ENCODE measurements around the gene GRIN2C. TPM values are rescaled to one million over a fixed set of nuclear protein-coding genes. Genes with fewer than 3 reads are reported as not detected.
"Not testable (repeated sequence)": the region's sequence is repeated elsewhere in the genome, so short reads cannot be mapped to it uniquely, and the experiment has no call there.

GRIN2C gene
- polyA plus RNA-seq, 4 donors, result 0.17 to 0.35 (median 0.21) TPM

- no peak for DNase-seq (ENCODE audit: low read depth in 4 of 4, low spot score in 2 of 4)
These were observed 21.4 kb upstream of the GRIN2C start for GRCh38 chr17:74881073-74881472.

- no peak for DNase-seq (ENCODE audit: low read depth in 4 of 4, low spot score in 2 of 4)
These were observed 19.6 kb upstream of the GRIN2C start for GRCh38 chr17:74879308-74879707.

- DNase-seq (ENCODE audit: low read depth in 4 of 4, low spot score in 2 of 4), result no peak
These were observed 19.0 kb upstream of the GRIN2C start for GRCh38 chr17:74878658-74879057.

GRCh38 chr17:74877592-74878548 lies 18.2 kb upstream of the GRIN2C start:
- no peak for DNase-seq (ENCODE audit: low read depth in 4 of 4, low spot score in 2 of 4)

GRCh38 chr17:74875977-74876593 lies 16.4 kb upstream of the GRIN2C start:
- no peak for DNase-seq (ENCODE audit: low read depth in 4 of 4, low spot score in 2 of 4)

- DNase-seq (ENCODE audit: low read depth in 4 of 4, low spot score in 2 of 4), result no peak
These were observed 15.7 kb upstream of the GRIN2C start for GRCh38 chr17:74875155-74875976.

- DNase-seq (ENCODE audit: low read depth in 4 of 4, low spot score in 2 of 4), result no peak
These were observed 14.9 kb upstream of the GRIN2C start for GRCh38 chr17:74874615-74875037.

GRCh38 chr17:74873874-74874614 lies 14.4 kb upstream of the GRIN2C start:
- no peak for DNase-seq (ENCODE audit: low read depth in 4 of 4, low spot score in 2 of 4)

GRCh38 chr17:74873037-74873873 lies 13.6 kb upstream of the GRIN2C start:
- peak; percentile 98 to 100 (median 100) for DNase-seq (ENCODE audit: low read depth in 4 of 4, low spot score in 2 of 4)

- DNase-seq (ENCODE audit: low read depth in 4 of 4, low spot score in 2 of 4), result no peak
These were observed 12.8 kb upstream of the GRIN2C start, which contains the start of gene FDXR for GRCh38 chr17:74872313-74873036. Gene FDXR (minus strand): TSS chr17:74872994. CDS start chr17:74872944, 50 bp downstream.

- no peak for DNase-seq (ENCODE audit: low read depth in 4 of 4, low spot score in 2 of 4)
These were observed 11.8 kb upstream of the GRIN2C start for GRCh38 chr17:74871356-74872076.

GRCh38 chr17:74870512-74870911 lies 10.8 kb upstream of the GRIN2C start:
- no peak for DNase-seq (ENCODE audit: low read depth in 4 of 4, low spot score in 2 of 4)

GRCh38 chr17:74870028-74870427 lies 10.3 kb upstream of the GRIN2C start:
- not testable (repeated sequence) for DNase-seq (ENCODE audit: low read depth in 4 of 4, low spot score in 2 of 4)

- no peak for DNase-seq (ENCODE audit: low read depth in 4 of 4, low spot score in 2 of 4)
These were observed 9.2 kb upstream of the GRIN2C start for GRCh38 chr17:74868908-74869255.

- DNase-seq (ENCODE audit: low read depth in 4 of 4, low spot score in 2 of 4), result no peak
These were observed 8.7 kb upstream of the GRIN2C start for GRCh38 chr17:74868251-74868907.

GRCh38 chr17:74866198-74866835 lies 6.6 kb upstream of the GRIN2C start:
- DNase-seq (ENCODE audit: low read depth in 4 of 4, low spot score in 2 of 4), result no peak
